Measurements from ENCODE around the gene TMEM203.

DNA sequence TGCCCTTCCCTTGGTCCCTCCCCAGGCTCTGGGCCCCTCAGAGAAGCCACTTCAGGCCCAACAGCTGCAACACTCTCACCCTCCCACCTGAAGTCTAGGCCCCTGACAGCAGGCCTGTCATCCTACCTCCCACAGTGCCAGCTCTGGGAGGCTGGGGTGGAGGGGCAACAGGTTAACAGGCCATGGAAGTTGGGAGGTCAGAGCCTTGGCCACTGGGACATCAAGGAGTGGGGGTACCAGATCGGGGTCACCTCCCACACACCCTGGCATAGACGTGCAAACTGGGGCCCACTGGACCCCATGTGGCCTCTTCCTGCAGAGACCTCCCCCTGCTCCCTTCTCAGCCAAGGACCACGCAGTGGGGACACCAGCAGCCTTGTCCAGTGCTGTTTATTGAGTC, 14.2 kb downstream of the TMEM203 start:
- TF ChIP-seq POLR2A (IDR thresholded peaks at IDR 0.05): no peak
- TF ChIP-seq, protein P1, sequence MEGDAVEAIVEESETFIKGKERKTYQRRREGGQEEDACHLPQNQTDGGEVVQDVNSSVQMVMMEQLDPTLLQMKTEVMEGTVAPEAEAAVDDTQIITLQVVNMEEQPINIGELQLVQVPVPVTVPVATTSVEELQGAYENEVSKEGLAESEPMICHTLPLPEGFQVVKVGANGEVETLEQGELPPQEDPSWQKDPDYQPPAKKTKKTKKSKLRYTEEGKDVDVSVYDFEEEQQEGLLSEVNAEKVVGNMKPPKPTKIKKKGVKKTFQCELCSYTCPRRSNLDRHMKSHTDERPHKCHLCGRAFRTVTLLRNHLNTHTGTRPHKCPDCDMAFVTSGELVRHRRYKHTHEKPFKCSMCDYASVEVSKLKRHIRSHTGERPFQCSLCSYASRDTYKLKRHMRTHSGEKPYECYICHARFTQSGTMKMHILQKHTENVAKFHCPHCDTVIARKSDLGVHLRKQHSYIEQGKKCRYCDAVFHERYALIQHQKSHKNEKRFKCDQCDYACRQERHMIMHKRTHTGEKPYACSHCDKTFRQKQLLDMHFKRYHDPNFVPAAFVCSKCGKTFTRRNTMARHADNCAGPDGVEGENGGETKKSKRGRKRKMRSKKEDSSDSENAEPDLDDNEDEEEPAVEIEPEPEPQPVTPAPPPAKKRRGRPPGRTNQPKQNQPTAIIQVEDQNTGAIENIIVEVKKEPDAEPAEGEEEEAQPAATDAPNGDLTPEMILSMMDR (IDR thresholded peaks at IDR 0.05 in 4 of 5, conservative IDR thresholded peaks at IDR 0.05 in 1 of 5): no peak

Data from gastrocnemius medialis (tissue), 4 donors.